ENCODE data around the gene TTC27.

- TF ChIP-seq, protein P1, sequence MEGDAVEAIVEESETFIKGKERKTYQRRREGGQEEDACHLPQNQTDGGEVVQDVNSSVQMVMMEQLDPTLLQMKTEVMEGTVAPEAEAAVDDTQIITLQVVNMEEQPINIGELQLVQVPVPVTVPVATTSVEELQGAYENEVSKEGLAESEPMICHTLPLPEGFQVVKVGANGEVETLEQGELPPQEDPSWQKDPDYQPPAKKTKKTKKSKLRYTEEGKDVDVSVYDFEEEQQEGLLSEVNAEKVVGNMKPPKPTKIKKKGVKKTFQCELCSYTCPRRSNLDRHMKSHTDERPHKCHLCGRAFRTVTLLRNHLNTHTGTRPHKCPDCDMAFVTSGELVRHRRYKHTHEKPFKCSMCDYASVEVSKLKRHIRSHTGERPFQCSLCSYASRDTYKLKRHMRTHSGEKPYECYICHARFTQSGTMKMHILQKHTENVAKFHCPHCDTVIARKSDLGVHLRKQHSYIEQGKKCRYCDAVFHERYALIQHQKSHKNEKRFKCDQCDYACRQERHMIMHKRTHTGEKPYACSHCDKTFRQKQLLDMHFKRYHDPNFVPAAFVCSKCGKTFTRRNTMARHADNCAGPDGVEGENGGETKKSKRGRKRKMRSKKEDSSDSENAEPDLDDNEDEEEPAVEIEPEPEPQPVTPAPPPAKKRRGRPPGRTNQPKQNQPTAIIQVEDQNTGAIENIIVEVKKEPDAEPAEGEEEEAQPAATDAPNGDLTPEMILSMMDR (IDR thresholded peaks at IDR 0.05; ENCODE audit: borderline replicate concordance, extremely low read depth, low read length, poor library complexity, severe bottlenecking), result no peak
- no peak for TF ChIP-seq EZH2 (IDR thresholded peaks at IDR 0.05; ENCODE audit: borderline replicate concordance, low read depth, low read length, severe bottlenecking)
These were observed 132.8 kb downstream of the TTC27 start for GRCh38 chr2:32760628-32761027.

All from DND-41 (cell line).